HEK293 (cell line): ENCODE measurements around the gene DUSP12.

Experiments used
- BCL11A ChIP-seq: fragments of 450-650 bp; formaldehyde crosslinking; IDR thresholded peaks from 2 replicates; pipeline ENCODE4 v1.5.1; 2016; ENCODE audit warnings: low read depth, missing biosample characterization, missing genetic modification characterization
- GLI4 ChIP-seq: fragments of 450-650 bp; formaldehyde crosslinking; IDR thresholded peaks from 2 replicates; pipeline ENCODE4 v1.5.1; 2016; ENCODE audit warnings: missing biosample characterization, missing genetic modification characterization
- HOXD13 ChIP-seq: sonication (generic); formaldehyde crosslinking; IDR thresholded peaks from 2 replicates; pipeline ENCODE4 v1.8.0; 2022; ENCODE audit warnings: missing genetic modification reagents, borderline replicate concordance
- IKZF3 ChIP-seq: fragments of 450-650 bp; IDR thresholded peaks from 2 replicates; pipeline ENCODE4 v1.5.0; 2018; ENCODE audit warnings: missing biosample characterization, mild to moderate bottlenecking, missing genetic modification characterization, moderate library complexity
- KLF9 ChIP-seq: fragments of 450-650 bp; formaldehyde crosslinking; IDR thresholded peaks from 2 replicates; pipeline ENCODE4 v1.5.1; 2016; ENCODE audit warnings: missing biosample characterization, missing genetic modification characterization, low read depth
- OSR2 ChIP-seq: fragments of 450-650 bp; formaldehyde crosslinking; IDR thresholded peaks from 2 replicates; pipeline ENCODE4 v1.5.1; 2016; ENCODE audit warnings: missing biosample characterization, missing genetic modification characterization
- PRDM6 ChIP-seq: fragments of 450-650 bp; formaldehyde crosslinking; IDR thresholded peaks from 2 replicates; pipeline ENCODE4 v1.5.1; 2017; ENCODE audit warnings: missing biosample characterization, missing genetic modification characterization
- REPIN1 ChIP-seq: fragments of 450-650 bp; formaldehyde crosslinking; IDR thresholded peaks from 2 replicates; pipeline ENCODE4 v1.5.1; 2017; ENCODE audit warnings: missing biosample characterization, missing genetic modification characterization, low read depth
- SCRT1 ChIP-seq: fragments of 450-650 bp; formaldehyde crosslinking; IDR thresholded peaks from 2 replicates; pipeline ENCODE4 v1.5.1; 2016; ENCODE audit warnings: missing biosample characterization, missing genetic modification characterization, borderline replicate concordance
- SCRT2 ChIP-seq: fragments of 450-650 bp; formaldehyde crosslinking; IDR thresholded peaks from 2 replicates; pipeline ENCODE4 v1.5.1; 2016; ENCODE audit warnings: missing biosample characterization, missing genetic modification characterization
- TRIM28 ChIP-seq: IDR thresholded peaks from 2 replicates; pipeline ENCODE4 v1.6.1; 2011; ENCODE audit warnings: low read length, control low read depth, borderline replicate concordance
- TSHZ1 ChIP-seq: fragments of 450-650 bp; formaldehyde crosslinking; IDR thresholded peaks from 2 replicates; pipeline ENCODE4 v1.5.1; 2016; ENCODE audit warnings: missing biosample characterization, missing genetic modification characterization, borderline replicate concordance
- YY1 ChIP-seq: fragments of 450-650 bp; formaldehyde crosslinking; IDR thresholded peaks from 2 replicates; pipeline ENCODE4 v1.5.1; 2018; ENCODE audit warnings: missing biosample characterization, missing genetic modification characterization
- ZBTB11 ChIP-seq: fragments of 450-650 bp; formaldehyde crosslinking; conservative IDR thresholded peaks from 2 replicates; pipeline ENCODE4 v1.5.1; 2016; ENCODE audit warnings: low read depth, missing biosample characterization, missing genetic modification characterization
- ZBTB8A ChIP-seq: fragments of 450-650 bp; formaldehyde crosslinking; IDR thresholded peaks from 2 replicates; pipeline ENCODE4 v1.5.1; 2016; ENCODE audit warnings: missing biosample characterization, missing genetic modification characterization
- ZIC2 ChIP-seq: fragments of 450-650 bp; formaldehyde crosslinking; IDR thresholded peaks from 2 replicates; pipeline ENCODE4 v1.5.1; 2016; ENCODE audit warnings: missing biosample characterization, missing genetic modification characterization
- ZNF184 ChIP-seq: fragments of 450-650 bp; IDR thresholded peaks from 2 replicates; pipeline ENCODE4 v1.5.1; 2018; ENCODE audit warnings: missing biosample characterization, mild to moderate bottlenecking, missing genetic modification characterization
- ZNF2 ChIP-seq: fragments of 450-650 bp; formaldehyde crosslinking; IDR thresholded peaks from 2 replicates; pipeline ENCODE4 v1.5.1; 2016; ENCODE audit warnings: missing biosample characterization, missing genetic modification characterization
- ZNF335 ChIP-seq: fragments of 450-650 bp; formaldehyde crosslinking; conservative IDR thresholded peaks from 2 replicates; pipeline ENCODE4 v1.5.1; 2016; ENCODE audit warnings: missing biosample characterization, missing genetic modification characterization
- ZNF391 ChIP-seq: fragments of 450-650 bp; formaldehyde crosslinking; IDR thresholded peaks from 2 replicates; pipeline ENCODE4 v1.5.1; 2016; ENCODE audit warnings: low read depth, missing biosample characterization, missing genetic modification characterization, borderline replicate concordance
- ZNF394 ChIP-seq: fragments of 450-650 bp; formaldehyde crosslinking; IDR thresholded peaks from 2 replicates; pipeline ENCODE4 v1.5.1; 2016; ENCODE audit warnings: missing biosample characterization, missing genetic modification characterization, mild to moderate bottlenecking, moderate library complexity, borderline replicate concordance
- ZNF404 ChIP-seq: fragments of 450-650 bp; formaldehyde crosslinking; IDR thresholded peaks from 2 replicates; pipeline ENCODE4 v1.5.1; 2017; ENCODE audit warnings: missing biosample characterization, missing genetic modification characterization
- ZNF571 ChIP-seq: fragments of 450-650 bp; formaldehyde crosslinking; IDR thresholded peaks from 2 replicates; pipeline ENCODE4 v1.5.0; 2017; ENCODE audit warnings: missing biosample characterization, missing genetic modification characterization
- ZNF610 ChIP-seq: fragments of 450-650 bp; formaldehyde crosslinking; IDR thresholded peaks from 2 replicates; pipeline ENCODE4 v1.5.1; 2016; ENCODE audit warnings: missing biosample characterization, missing genetic modification characterization, borderline replicate concordance
- ZNF626 ChIP-seq: fragments of 450-650 bp; sonication (Bioruptor Pico); formaldehyde crosslinking; IDR thresholded peaks from 2 replicates; pipeline ENCODE4 v1.5.1; 2018; ENCODE audit warnings: missing biosample characterization, missing genetic modification characterization, inconsistent platforms
- ZNF639 ChIP-seq: fragments of 450-650 bp; formaldehyde crosslinking; IDR thresholded peaks from 2 replicates; pipeline ENCODE4 v1.5.1; 2016; ENCODE audit warnings: missing biosample characterization, missing genetic modification characterization
- ZNF843 ChIP-seq: fragments of 450-650 bp; formaldehyde crosslinking; IDR thresholded peaks from 2 replicates; pipeline ENCODE4 v1.5.1; 2016; ENCODE audit warnings: missing biosample characterization, missing genetic modification characterization
- ZSCAN16 ChIP-seq: fragments of 450-650 bp; formaldehyde crosslinking; IDR thresholded peaks from 2 replicates; pipeline ENCODE4 v1.5.1; 2016; ENCODE audit warnings: missing biosample characterization, missing genetic modification characterization
- ZSCAN23 ChIP-seq: fragments of 450-650 bp; formaldehyde crosslinking; IDR thresholded peaks from 2 replicates; pipeline ENCODE4 v1.5.1; 2016; ENCODE audit warnings: missing biosample characterization, missing genetic modification characterization
- ZSCAN30 ChIP-seq: fragments of 450-650 bp; IDR thresholded peaks from 2 replicates; pipeline ENCODE4 v1.5.1; 2018; ENCODE audit warnings: missing biosample characterization, mild to moderate bottlenecking, missing genetic modification characterization, moderate library complexity

DUSP12 gene

GRCh38 chr1:161749509-161750407, at the start of gene DUSP12 (continued):
- TF ChIP-seq KLF9 (tag by site-specific recombination) (peak; percentile 73), REPIN1 (tag by site-specific recombination) (no peak; the same call in 1 of the 2 replicates), TRIM28 (peak; percentile 22; the same call in 1 of the 2 replicates), ZBTB8A (peak; percentile 50), SCRT1 (no peak), ZSCAN16 (tag by site-specific recombination) (0 out of 2 replicates have a peak, but pooled peaks have one; percentile 68), IKZF3 (peak; percentile 77), ZNF335 (peak; percentile 95), ZNF843 (tag by site-specific recombination) (peak; percentile 32), ZNF391 (tag by site-specific recombination) (peak; percentile 72; the same call in 1 of the 2 replicates), ZNF2 (tag by site-specific recombination) (peak; percentile 89; the same call in 1 of the 2 replicates), ZSCAN30 (peak; percentile 81), ZNF571 (tag by site-specific recombination) (no peak), PRDM6 (tag by site-specific recombination) (no peak), ZNF184 (0 out of 2 replicates have a peak, but pooled peaks have one; percentile 19), SCRT2 (tag by site-specific recombination) (peak; percentile 15; the same call in 1 of the 2 replicates), OSR2 (tag by site-specific recombination) (no peak), ZNF626 (tag by site-specific recombination) (no peak), ZSCAN23 (tag by site-specific recombination) (no peak), ZNF394 (tag by site-specific recombination) (peak; percentile 88), ZNF404 (tag by site-specific recombination) (no peak), ZIC2 (tag by site-specific recombination) (peak; percentile 71), GLI4 (0 out of 2 replicates have a peak, but pooled peaks have one; percentile 26), YY1 (tag by site-specific recombination) (peak; percentile 99), ZNF639 (tag by site-specific recombination) (peak; percentile 82), BCL11A (tag by site-specific recombination) (peak; percentile 59; the same call in 1 of the 2 replicates), ZNF610 (tag by site-specific recombination) (0 out of 2 replicates have a peak, but pooled peaks have one; percentile 43), TSHZ1 (no peak), HOXD13 (CRISPR knock-in tag) (no peak), ZBTB11 (peak; percentile 84)
